Large intestine (tissue), 3 donors: ENCODE results near the gene INSC. TPM values are rescaled to one million over a fixed set of nuclear protein-coding genes. Genes with fewer than 3 reads are reported as not detected.

Source experiments
- DNase-seq, 2 donors: peaks; one replicate each; pipeline versions ENCODE4 v3.0.0 to v3.0.0-alpha.2; 2013
- H3K27ac ChIP-seq: one replicate; pipeline ENCODE4 v1.5.1; 2013; ENCODE audit warnings: low read length
- H3K27me3 ChIP-seq: 2 replicates; pipeline ENCODE4 v1.6.1; 2013; ENCODE audit warnings: low read length; ENCODE audit not compliant: control insufficient read depth, insufficient read depth
- H3K36me3 ChIP-seq: 2 replicates; pipeline ENCODE4 v1.6.1; 2013; ENCODE audit warnings: low read length; ENCODE audit not compliant: control insufficient read depth, insufficient read depth
- H3K4me1 ChIP-seq: one replicate; pipeline ENCODE4 v1.6.1; 2013; ENCODE audit warnings: low read length; ENCODE audit not compliant: control insufficient read depth, insufficient read depth
- H3K4me3 ChIP-seq: one replicate; pipeline ENCODE4 v1.5.1; 2013; ENCODE audit warnings: low read length
- H3K9me3 ChIP-seq: one replicate; pipeline ENCODE4 v1.6.1; 2013; ENCODE audit warnings: mild to moderate bottlenecking, low read depth, low read length, moderate library complexity; ENCODE audit not compliant: control insufficient read depth
- WGBS: methylation state at CpG from one replicate; pipeline ENCODE4 v1.1.5; 2013; ENCODE audit warnings: low lambda C conversion rate; ENCODE audit not compliant: insufficient coverage; 5-methylcytosine and 5-hydroxymethylcytosine counted together
- polyA plus RNA-seq: library from polyadenylated mRNA; unstranded; fragments of 120-200 nt; gene quantifications from one replicate; pipeline ENCODE4 v1.2.1, GENCODE V29; 2013

INSC gene
- polyA plus RNA-seq, 1 donor: 7.2 TPM

GRCh38 chr11:15197696-15198095 is 83.0 kb downstream of the INSC start:
- Histone ChIP-seq H3K9me3 (no peaks in the 10 kb centered on the region), H3K36me3 (no peaks in the 10 kb centered on the region), H3K27ac (no peak overlapping the region), H3K4me1 (peaks cover 14% of the 10 kb centered on the region), H3K4me3 (no peak overlapping the region), H3K27me3 (no peaks in the 10 kb centered on the region)
- WGBS: no CpG with 5 or more reads among the region's 2 CpGs
- no peak for DNase-seq

GRCh38 chr11:15198284-15198683 is 83.6 kb downstream of the INSC start:
- Histone ChIP-seq H3K36me3 (no peaks in the 10 kb centered on the region), H3K4me1 (peaks cover 14% of the 10 kb centered on the region), H3K27me3 (no peaks in the 10 kb centered on the region), H3K4me3 (no peak overlapping the region), H3K27ac (no peak overlapping the region), H3K9me3 (no peaks in the 10 kb centered on the region)
- WGBS: no CpG with 5 or more reads among the region's 2 CpGs
- DNase-seq: no peak

- no CpG with 5 or more reads among the region's 3 CpGs for WGBS
- Histone ChIP-seq H3K4me1 (peaks cover 14% of the 10 kb centered on the region), H3K27me3 (no peaks in the 10 kb centered on the region), H3K9me3 (no peaks in the 10 kb centered on the region), H3K27ac (no peak overlapping the region), H3K4me3 (no peak overlapping the region), H3K36me3 (no peaks in the 10 kb centered on the region)
- DNase-seq: no peak
Observed at GRCh38 chr11:15199693-15200092, 85.0 kb downstream of the INSC start.

GRCh38 chr11:15200696-15201095 is 86.0 kb downstream of the INSC start:
- Histone ChIP-seq H3K9me3 (no peaks in the 10 kb centered on the region), H3K4me1 (peaks cover 8% of the 10 kb centered on the region), H3K27me3 (no peaks in the 10 kb centered on the region), H3K4me3 (no peak overlapping the region), H3K27ac (no peak overlapping the region), H3K36me3 (no peaks in the 10 kb centered on the region)
- no peak for DNase-seq
- WGBS: no CpG with 5 or more reads among the region's 12 CpGs

GRCh38 chr11:15201586-15201985 is 86.9 kb downstream of the INSC start:
- DNase-seq: no peak
- Histone ChIP-seq H3K27ac (no peak overlapping the region), H3K4me3 (no peak overlapping the region), H3K9me3 (no peaks in the 10 kb centered on the region), H3K4me1 (no peaks in the 10 kb centered on the region), H3K27me3 (no peaks in the 10 kb centered on the region), H3K36me3 (no peaks in the 10 kb centered on the region)
- WGBS: no CpG with 5 or more reads among the region's 4 CpGs

- H3K36me3 ChIP-seq: no peaks in the 10 kb centered on the region
- H3K27me3 ChIP-seq: no peaks in the 10 kb centered on the region
- WGBS: no CpG with 5 or more reads among the region's 5 CpGs
- no peak overlapping the region for H3K27ac ChIP-seq
- no peak overlapping the region for H3K4me3 ChIP-seq
- H3K4me1 ChIP-seq: no peaks in the 10 kb centered on the region
- H3K9me3 ChIP-seq: no peaks in the 10 kb centered on the region
- DNase-seq: no peak
Observed at GRCh38 chr11:15202626-15203025, 87.9 kb downstream of the INSC start.

GRCh38 chr11:15204711-15205110 is 90.0 kb downstream of the INSC start:
- no peak for DNase-seq
- no peaks in the 10 kb centered on the region for H3K36me3 ChIP-seq
- no CpG with 5 or more reads among the region's 10 CpGs for WGBS
- H3K9me3 ChIP-seq: no peaks in the 10 kb centered on the region
- H3K27ac ChIP-seq: no peak overlapping the region
- H3K4me3 ChIP-seq: no peak overlapping the region
- no peaks in the 10 kb centered on the region for H3K4me1 ChIP-seq
- H3K27me3 ChIP-seq: no peaks in the 10 kb centered on the region

- Histone ChIP-seq H3K4me3 (no peak overlapping the region), H3K9me3 (no peaks in the 10 kb centered on the region), H3K27ac (no peak overlapping the region), H3K4me1 (no peaks in the 10 kb centered on the region), H3K27me3 (no peaks in the 10 kb centered on the region), H3K36me3 (no peaks in the 10 kb centered on the region)
- DNase-seq: no peak
- no CpG with 5 or more reads among the region's 2 CpGs for WGBS
Observed at GRCh38 chr11:15206791-15207190, 92.1 kb downstream of the INSC start.

- no peaks in the 10 kb centered on the region for H3K9me3 ChIP-seq
- peak; percentile 50 to 51 for DNase-seq
- H3K4me3 ChIP-seq: no peak overlapping the region
- peaks cover 6% of the 10 kb centered on the region for H3K4me1 ChIP-seq
- WGBS: no CpG with 5 or more reads among the region's 10 CpGs
- H3K27ac ChIP-seq: no peak overlapping the region
- no peaks in the 10 kb centered on the region for H3K36me3 ChIP-seq
- H3K27me3 ChIP-seq: no peaks in the 10 kb centered on the region
Observed at GRCh38 chr11:15208378-15209222, 93.9 kb downstream of the INSC start.

- Histone ChIP-seq H3K4me1 (peaks cover 6% of the 10 kb centered on the region), H3K27ac (no peak overlapping the region), H3K9me3 (no peaks in the 10 kb centered on the region), H3K4me3 (no peak overlapping the region), H3K27me3 (no peaks in the 10 kb centered on the region), H3K36me3 (no peaks in the 10 kb centered on the region)
- no CpG with 5 or more reads among the region's 4 CpGs for WGBS
- DNase-seq: no peak
Observed at GRCh38 chr11:15212876-15213275, 98.2 kb downstream of the INSC start.
